K562 (cell line): Measurements from ENCODE around the gene LRP2.

Experiments used
- CTCF ChIP-seq, 3 experiments: IDR thresholded peaks in 2 of 3; conservative IDR thresholded peaks in 1 of 3; 2 replicates each; pipeline ENCODE4 v1.5.1; 2011 to 2012; ENCODE audit warnings: low read length in 3 of 3, mild to moderate bottlenecking in 3 of 3, control low read depth in 2 of 3, improper control_type of control experiment in 1 of 3, inconsistent platforms in 1 of 3, low read depth in 1 of 3, mixed read lengths in 1 of 3, moderate library complexity in 1 of 3; ENCODE audit not compliant: insufficient read depth in 2 of 3
- EZH2 ChIP-seq: IDR thresholded peaks from 2 replicates; pipeline ENCODE4 v1.6.1; 2012; ENCODE audit warnings: low read depth, mild to moderate bottlenecking, inconsistent platforms, low read length, borderline replicate concordance
- KLF13 ChIP-seq: fragments of 450-650 bp; IDR thresholded peaks from 2 replicates; pipeline ENCODE4 v1.6.1; 2016; ENCODE audit warnings: missing genetic modification characterization, low read depth, mild to moderate bottlenecking, missing compliant biosample characterization, moderate library complexity, borderline replicate concordance

- TF ChIP-seq KLF13 (tag), result no peak
- TF ChIP-seq EZH2, result no peak
- TF ChIP-seq CTCF (IDR thresholded peaks at IDR 0.05 in 2 of 3, conservative IDR thresholded peaks at IDR 0.05 in 1 of 3; ENCODE audit: insufficient read depth in 2 of 3, low read depth in 1 of 3, low read length in 3 of 3), result no peak
Observed at GRCh38 chr2:169361706-169362117, 622 bp downstream of the LRP2 start.
